CD14-positive monocyte (primary cell): ENCODE results near the gene SLC37A1. TPM values are rescaled to one million over a fixed set of nuclear protein-coding genes. Genes with fewer than 3 reads are reported as not detected.
A peak's percentile ranks its signal among the peaks of the same experiment; 100 is the strongest.

ENCODE experiments used
- DNase-seq, 3 donors: peaks; one replicate each; pipeline ENCODE4 v3.0.0-alpha.2; 2011 to 2022
- H2AFZ ChIP-seq: 2 replicates; pipeline ENCODE4 v1.6.0; 2012; ENCODE audit warnings: mild to moderate bottlenecking, low read depth, low read length, inconsistent platforms; ENCODE audit not compliant: insufficient read depth, poor library complexity, severe bottlenecking
- H3K27ac ChIP-seq, 2 donors: 1 replicate in 1 of 2; 2 replicates in 1 of 2; pipeline ENCODE4 v1.5.1; 2012 to 2013; ENCODE audit warnings: low read length in 2 of 2, control low read depth in 1 of 2, inconsistent platforms in 1 of 2, low read depth in 1 of 2, mild to moderate bottlenecking in 1 of 2
- H3K27me3 ChIP-seq, 2 donors: one replicate each; pipeline versions ENCODE4 v1.6.0 to v1.6.1; 2011 to 2013; ENCODE audit warnings: low read length in 2 of 2; ENCODE audit not compliant: control insufficient read depth in 2 of 2, insufficient read depth in 2 of 2
- H3K36me3 ChIP-seq, 2 donors: replicated peaks in 1 of 2; 1 replicate in 1 of 2; 2 replicates in 1 of 2; pipeline versions ENCODE4 v1.5.1 to v1.6.1; 2012 to 2013; ENCODE audit warnings: low read length in 2 of 2, control low read depth in 1 of 2, inconsistent platforms in 1 of 2, mild to moderate bottlenecking in 1 of 2; ENCODE audit not compliant: insufficient read depth in 2 of 2, control insufficient read depth in 1 of 2
- H3K4me1 ChIP-seq, 2 donors: 1 replicate in 1 of 2; 2 replicates in 1 of 2; pipeline versions ENCODE4 v1.5.1 to v1.6.1; 2012 to 2013; ENCODE audit warnings: low read length in 2 of 2, control low read depth in 1 of 2, inconsistent platforms in 1 of 2, mild to moderate bottlenecking in 1 of 2, moderate library complexity in 1 of 2; ENCODE audit not compliant: insufficient read depth in 2 of 2, control insufficient read depth in 1 of 2
- H3K4me2 ChIP-seq: replicated peaks from 2 replicates; pipeline ENCODE3; 2012; ENCODE audit warnings: low read length, moderate library complexity, mild to moderate bottlenecking; ENCODE audit not compliant: poor library complexity, severe bottlenecking; ENCODE audit errors: extremely low read depth
- H3K4me3 ChIP-seq, 3 experiments: fragments of 200-600 bp in 1 of 3; sonication (generic) in 1 of 3; replicated peaks in 1 of 3; 1 replicate in 2 of 3; 2 replicates in 1 of 3; pipeline ENCODE4 v1.5.1; 2011 to 2013; ENCODE audit warnings: low read length in 3 of 3, mild to moderate bottlenecking in 3 of 3, control low read depth in 2 of 3, low read depth in 2 of 3, inconsistent platforms in 1 of 3, moderate library complexity in 1 of 3
- H3K79me2 ChIP-seq: 2 replicates; pipeline ENCODE4 v1.6.0; 2012; ENCODE audit warnings: mild to moderate bottlenecking, control low read depth, inconsistent platforms, low read length, moderate library complexity; ENCODE audit not compliant: insufficient read depth
- H3K9ac ChIP-seq: 2 replicates; pipeline ENCODE4 v1.6.0; 2017; ENCODE audit warnings: low read length, mild to moderate bottlenecking; ENCODE audit not compliant: insufficient read depth, poor library complexity, severe bottlenecking
- H3K9me3 ChIP-seq, 2 donors: replicated peaks in 1 of 2; 1 replicate in 1 of 2; 2 replicates in 1 of 2; pipeline versions ENCODE4 v1.5.1 to v1.6.1; 2012 to 2013; ENCODE audit warnings: low read length in 2 of 2, control low read depth in 1 of 2; ENCODE audit not compliant: control insufficient read depth in 1 of 2, insufficient read depth in 1 of 2
- H4K20me1 ChIP-seq: 2 replicates; pipeline ENCODE4 v1.6.0; 2012; ENCODE audit warnings: mild to moderate bottlenecking, low read length, control low read depth, moderate library complexity; ENCODE audit not compliant: insufficient read depth
- H3K27ac Mint-ChIP-seq, 7 donors: one replicate each; pipeline ENCODE4 v1.8.0; 2020; ENCODE audit warnings: mild to moderate bottlenecking in 7 of 7, mixed read lengths in 7 of 7, moderate library complexity in 6 of 7, inconsistent platforms in 2 of 7
- H3K27me3 Mint-ChIP-seq, 3 donors: one replicate each; pipeline ENCODE4 v1.8.0; 2021 to 2022; ENCODE audit warnings: low read depth in 3 of 3, mild to moderate bottlenecking in 3 of 3, mixed read lengths in 3 of 3, moderate library complexity in 3 of 3, inconsistent platforms in 1 of 3
- H3K36me3 Mint-ChIP-seq, 2 donors: one replicate each; pipeline ENCODE4 v1.8.0; 2020; ENCODE audit warnings: mixed read lengths in 2 of 2, inconsistent platforms in 1 of 2, mild to moderate bottlenecking in 1 of 2
- H3K4me1 Mint-ChIP-seq: one replicate; pipeline ENCODE4 v1.8.0; 2020; ENCODE audit warnings: mild to moderate bottlenecking, mixed read lengths
- H3K4me3 Mint-ChIP-seq, 2 donors: one replicate each; pipeline ENCODE4 v1.8.0; 2020; ENCODE audit warnings: mild to moderate bottlenecking in 2 of 2, mixed read lengths in 2 of 2, moderate library complexity in 1 of 2
- H3K9me3 Mint-ChIP-seq, 7 donors: one replicate each; pipeline ENCODE4 v1.8.0; 2020 to 2022; ENCODE audit warnings: mixed read lengths in 7 of 7, mild to moderate bottlenecking in 6 of 7, moderate library complexity in 6 of 7, inconsistent platforms in 2 of 7
- CTCF ChIP-seq: fragments of 200-600 bp; IDR thresholded peaks from one replicate; pipeline ENCODE4 v1.8.0; 2022; ENCODE audit warnings: antibody characterized with exemption, mild to moderate bottlenecking
- WGBS: methylation state at CpG from one replicate; pipeline ENCODE4 v1.1.5; 2013; ENCODE audit warnings: missing lambda C conversion rate; ENCODE audit not compliant: insufficient coverage; 5-methylcytosine and 5-hydroxymethylcytosine counted together
- intact Hi-C, 2 donors: fragments of 100-400 bp; cut with micrococcal nuclease; formaldehyde crosslinking; loops; one replicate each; pipeline versions ENCODE4 v1.15.0 to v1.15.1; 2023
- polyA plus RNA-seq, 3 donors: library from polyadenylated mRNA; depleted of rRNA in 1 of 3; unstranded in 2 of 3; stranded (reverse) in 1 of 3; fragments of 300-500 nt in 2 of 3; fragments of >200 nt in 1 of 3; fragmentation: Illumina TruSeq in 2 of 3; gene quantifications; 1 replicate in 2 of 3; 2 replicates in 1 of 3; pipeline ENCODE4 v1.2.3, GENCODE V29; 2012 to 2021

SLC37A1 gene
- polyA plus RNA-seq, 3 donors = 2.7 to 12.4 (median 4.3) TPM

- H3K4me3 Mint-ChIP-seq = no peak overlapping the region
- H2AFZ ChIP-seq = no peak overlapping the region
- no peak overlapping the region for H3K9ac ChIP-seq
- peaks cover 0 to 2% (median 2%) of the 10 kb centered on the region in 3 donors for H3K27me3 Mint-ChIP-seq
- WGBS = 97% methylated on average over 24 of the region's 25 CpGs
- no peaks in the 10 kb centered on the region for H3K4me1 Mint-ChIP-seq
- intact Hi-C loops = no loop called here
- no peak for DNase-seq
- H3K36me3 Mint-ChIP-seq = peaks cover 75 to 78% of the 10 kb centered on the region in 2 donors
- no peak for TF ChIP-seq CTCF
- H3K4me3 ChIP-seq = no peak overlapping the region
- no peaks in the 10 kb centered on the region for H3K79me2 ChIP-seq
- H3K9me3 Mint-ChIP-seq = peaks cover 0 to 1% (median 0%) of the 10 kb centered on the region in 7 donors
- H3K9me3 ChIP-seq = no peaks in the 10 kb centered on the region
- no peak overlapping the region for H3K27ac ChIP-seq
- H3K4me1 ChIP-seq = no peaks in the 10 kb centered on the region
- H3K27ac Mint-ChIP-seq = peak overlapping the region in 1 of 7 donors; percentile 51
- peaks cover 61 to 99% of the 10 kb centered on the region in 2 donors for H3K36me3 ChIP-seq
- H4K20me1 ChIP-seq = no peaks in the 10 kb centered on the region
- H3K27me3 ChIP-seq = no peaks in the 10 kb centered on the region
- H3K4me2 ChIP-seq = no peak overlapping the region
Observed at GRCh38 chr21:42543106-42543847, 29.6 kb downstream of the SLC37A1 start.

GRCh38 chr21:42544544-42544943, 30.9 kb downstream of the SLC37A1 start:
- Mint-ChIP-seq H3K4me1 (no peaks in the 10 kb centered on the region), H3K9me3 (peaks cover 0 to 1% (median 0%) of the 10 kb centered on the region in 7 donors), H3K36me3 (peaks cover 81 to 85% of the 10 kb centered on the region in 2 donors), H3K27ac (no peak overlapping the region), H3K4me3 (no peak overlapping the region), H3K27me3 (peaks cover 0 to 2% (median 2%) of the 10 kb centered on the region in 3 donors)
- H3K4me2 ChIP-seq = no peak overlapping the region
- no peak overlapping the region for H3K27ac ChIP-seq
- H3K36me3 ChIP-seq = peaks cover 68 to 99% of the 10 kb centered on the region in 2 donors
- no peak for DNase-seq
- 100% methylated on average over 7 of the region's 8 CpGs for WGBS
- no peak overlapping the region for H3K4me3 ChIP-seq
- H2AFZ ChIP-seq = no peak overlapping the region
- H4K20me1 ChIP-seq = no peaks in the 10 kb centered on the region
- H3K4me1 ChIP-seq = no peaks in the 10 kb centered on the region
- no peaks in the 10 kb centered on the region for H3K79me2 ChIP-seq
- H3K9ac ChIP-seq = no peak overlapping the region
- no peak for TF ChIP-seq CTCF
- no peaks in the 10 kb centered on the region for H3K9me3 ChIP-seq
- no peaks in the 10 kb centered on the region for H3K27me3 ChIP-seq
- intact Hi-C loops = no loop called here
